ENCODE data around the gene MYH10.
"Not testable (repeated sequence)": the region's sequence is repeated elsewhere in the genome, so short reads cannot be mapped to it uniquely, and the experiment has no call there.

MYH10 gene

GRCh38 chr17:8630227-8630801 lies at the start of gene MYH10:
MYH10 (minus strand) TSS chr17:8630725; CDS start chr17:8623246, 7,479 bp downstream.
- no peak for DNase-seq

DNA sequence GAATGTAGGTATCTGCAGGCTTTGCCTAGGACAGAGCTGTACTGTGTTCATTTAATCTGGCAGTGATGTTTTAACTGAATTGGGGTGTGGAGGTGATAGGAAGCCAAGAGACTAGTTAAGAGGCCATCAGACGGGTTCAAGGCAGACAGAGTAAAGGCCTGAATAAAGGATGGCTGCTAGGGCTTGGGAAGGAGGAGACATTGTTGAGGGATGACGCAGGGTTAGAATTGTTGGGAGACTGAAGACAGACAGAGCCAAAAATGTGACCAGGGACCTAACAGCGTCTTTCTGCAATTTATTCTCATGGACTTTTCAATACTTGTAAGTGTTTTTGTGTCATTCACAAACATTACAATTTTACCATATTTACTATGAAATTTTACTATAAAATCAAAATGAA lies 48.6 kb upstream of the MYH10 start:
- DNase-seq: no peak

GRCh38 chr17:8675306-8675705 lies 44.8 kb upstream of the MYH10 start:
- no peak for DNase-seq

DNA sequence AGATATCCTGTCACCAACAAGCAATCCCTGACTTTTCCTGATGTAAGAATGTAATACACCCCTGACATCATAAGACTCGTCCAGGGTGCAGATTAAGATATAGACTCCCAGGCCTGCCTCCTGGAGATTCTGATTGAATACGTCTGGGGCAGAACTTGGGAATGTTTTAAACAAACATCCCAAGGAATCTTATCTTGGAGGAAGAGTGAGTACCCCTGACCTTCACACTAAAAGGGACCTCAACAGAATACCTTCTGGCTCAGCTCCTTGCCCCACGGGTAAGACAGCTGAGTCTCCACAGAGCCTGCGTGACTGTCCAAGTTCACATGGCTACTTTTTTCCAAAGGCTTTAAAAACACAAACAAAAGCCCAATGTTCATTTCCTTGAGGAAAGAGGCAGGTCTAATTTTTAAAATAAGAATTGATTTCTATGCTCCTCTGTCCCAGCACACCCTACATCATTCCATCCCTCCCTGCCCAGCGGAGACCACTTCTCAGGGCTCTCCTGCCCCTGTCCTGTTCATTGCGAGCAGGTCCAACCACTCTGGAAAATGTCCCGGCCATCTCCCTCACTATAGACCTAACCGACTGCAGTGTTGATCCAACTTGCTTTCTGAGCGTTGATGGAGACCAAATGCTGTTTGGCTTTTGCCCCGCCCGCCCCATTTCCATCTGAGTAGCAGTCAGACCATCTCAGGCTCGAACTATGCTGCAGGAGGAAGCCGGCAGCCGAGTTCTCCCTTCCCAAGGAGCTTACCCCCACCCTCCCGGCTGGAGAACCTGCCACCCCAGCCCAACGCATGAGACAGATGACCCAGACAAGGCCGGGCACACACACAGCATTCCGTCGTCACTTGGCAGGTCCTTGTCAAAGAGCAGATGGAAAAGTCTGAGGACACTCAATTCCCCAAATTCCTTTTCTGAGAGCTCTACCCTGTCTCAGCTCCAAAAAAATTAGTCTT lies 44.1 kb upstream of the MYH10 start:
- no peak for DNase-seq

DNA sequence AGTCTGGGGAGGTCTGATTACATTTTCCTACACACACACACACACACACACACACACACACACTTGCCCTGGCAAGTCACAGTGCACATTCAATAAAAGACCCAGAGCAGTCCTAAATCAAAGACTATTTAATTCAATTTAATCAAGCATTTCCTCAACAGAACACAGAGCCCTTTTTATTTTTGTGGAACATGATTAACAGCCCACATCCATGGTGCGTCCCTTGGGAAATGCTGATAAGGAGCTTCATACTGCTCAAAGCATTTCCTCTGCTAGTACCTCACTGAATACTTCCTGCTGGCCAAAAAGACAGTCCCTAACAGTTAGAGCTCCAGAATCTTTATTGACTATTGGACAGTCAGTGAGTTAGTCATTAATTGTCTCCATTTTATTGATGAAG lies 43.1 kb upstream of the MYH10 start:
- no peak for DNase-seq

DNA sequence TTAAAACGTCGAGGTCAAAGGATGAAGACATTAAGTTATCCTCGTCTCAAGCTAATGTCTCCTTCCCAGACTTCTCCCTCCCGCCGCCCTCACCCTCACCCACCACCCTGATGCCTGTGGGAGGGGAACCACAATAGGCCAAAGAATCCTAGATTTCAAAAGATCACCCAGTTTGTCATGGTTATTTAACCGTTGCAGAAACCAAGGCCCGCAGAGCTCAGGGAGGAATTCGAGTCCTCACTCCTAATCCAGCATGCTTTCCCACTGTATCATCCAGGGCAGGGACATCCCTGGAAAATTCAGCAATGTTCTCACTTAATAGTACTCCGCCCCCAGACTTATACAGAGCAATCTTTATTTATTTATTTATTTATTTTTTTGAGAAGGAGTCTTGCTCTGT lies 41.8 kb upstream of the MYH10 start:
- DNase-seq: no peak

DNA sequence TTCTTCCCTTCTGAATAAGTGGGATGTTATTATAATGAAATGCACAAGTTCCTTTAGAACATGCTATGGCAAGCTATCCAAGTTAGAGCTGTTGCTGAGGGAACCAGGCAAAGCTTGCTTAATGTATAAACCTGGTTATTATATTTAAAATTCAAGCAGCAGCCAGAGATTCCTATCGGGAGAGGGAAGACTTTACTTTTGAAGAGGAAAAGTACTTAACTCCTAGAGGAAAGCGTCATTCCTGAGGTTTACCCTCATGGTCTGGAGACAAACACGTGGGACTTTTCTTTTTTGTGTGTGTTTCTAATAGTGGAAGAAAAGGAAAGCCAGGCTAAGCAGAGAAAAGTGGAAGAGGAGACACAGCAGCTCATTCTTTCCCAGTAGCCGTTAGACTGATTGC lies 39.9 kb upstream of the MYH10 start:
- no peak for DNase-seq

DNA sequence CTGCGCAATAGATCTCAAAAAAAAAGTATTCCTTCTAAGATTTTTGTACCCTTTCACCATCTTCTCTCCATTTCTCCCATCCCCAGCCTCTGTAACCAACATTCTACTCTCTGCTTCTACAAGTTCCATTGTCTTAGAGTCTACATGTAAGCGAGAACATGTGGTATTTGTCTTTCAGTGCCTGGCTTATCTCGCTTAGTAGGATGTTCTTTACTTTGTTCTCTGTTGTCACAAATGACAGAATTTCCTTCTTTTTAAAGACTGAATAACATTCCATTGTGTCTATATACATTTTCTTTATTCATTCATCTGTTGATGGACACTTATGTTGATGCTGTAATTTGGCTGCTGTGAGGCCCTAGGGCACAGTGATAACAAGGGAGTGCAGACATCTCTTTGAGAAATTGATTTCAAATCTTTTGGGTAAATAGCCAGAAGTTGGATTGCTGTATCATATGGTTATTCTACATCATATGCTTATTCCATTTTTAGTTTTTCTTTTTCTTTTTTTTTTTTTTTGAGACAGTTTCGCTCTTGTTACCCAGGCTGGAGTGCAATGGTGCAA lies 37.7 kb upstream of the MYH10 start:
- DNase-seq: no peak

- DNase-seq: no peak
These were observed 36.9 kb upstream of the MYH10 start for GRCh38 chr17:8667421-8667820.

DNA sequence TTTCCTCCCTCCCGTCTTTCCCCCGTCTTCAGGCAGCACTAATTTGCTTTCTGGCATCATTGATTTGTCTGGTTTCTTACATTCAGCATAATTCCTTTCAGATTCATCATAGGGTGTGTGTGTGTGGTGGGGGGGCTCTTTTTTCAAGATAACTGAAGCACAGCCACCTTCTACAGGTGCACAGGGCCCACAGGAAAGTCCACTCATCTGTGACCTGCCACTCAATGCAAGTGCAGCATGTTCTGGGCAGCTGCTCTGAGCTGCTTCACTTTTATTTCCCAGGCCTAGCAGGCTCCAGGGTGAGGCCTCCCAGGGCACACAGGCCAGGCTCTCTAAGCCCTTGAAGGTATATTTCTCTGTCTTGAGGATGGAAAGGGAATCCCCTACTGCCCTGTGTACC lies 35.2 kb upstream of the MYH10 start:
- DNase-seq: no peak

DNA sequence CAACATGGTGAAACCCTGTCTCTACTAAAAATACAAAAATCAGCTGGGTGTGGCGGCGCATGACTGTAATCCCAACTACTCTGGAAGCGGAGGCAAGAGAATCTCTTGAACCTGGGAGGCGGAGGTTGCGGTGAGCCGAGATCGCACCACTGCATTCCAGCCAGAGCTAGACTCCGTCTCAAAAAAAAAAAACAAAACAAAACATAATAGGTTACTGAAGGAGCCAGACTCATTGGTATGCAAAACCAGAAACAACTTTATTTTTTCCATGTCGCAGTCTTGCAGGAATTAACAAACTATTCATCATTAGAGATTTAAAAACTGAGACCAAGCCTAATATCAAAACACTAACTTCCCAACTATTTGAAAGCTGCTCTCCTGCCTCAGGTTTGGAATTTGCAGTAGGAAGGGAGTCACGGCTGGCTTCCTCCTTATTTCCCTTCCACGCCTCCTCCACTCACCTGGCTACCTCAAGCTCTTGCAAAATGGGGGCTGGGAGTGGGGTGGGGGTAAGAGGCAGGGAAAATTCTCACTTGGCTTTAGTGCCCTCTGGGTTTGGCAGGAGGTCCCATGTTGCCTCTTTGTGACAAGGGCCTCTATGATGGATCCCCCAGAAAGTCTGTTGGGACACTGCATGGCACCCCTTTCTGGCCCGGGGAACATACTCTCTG lies 34.1 kb upstream of the MYH10 start:
- DNase-seq: no peak

DNA sequence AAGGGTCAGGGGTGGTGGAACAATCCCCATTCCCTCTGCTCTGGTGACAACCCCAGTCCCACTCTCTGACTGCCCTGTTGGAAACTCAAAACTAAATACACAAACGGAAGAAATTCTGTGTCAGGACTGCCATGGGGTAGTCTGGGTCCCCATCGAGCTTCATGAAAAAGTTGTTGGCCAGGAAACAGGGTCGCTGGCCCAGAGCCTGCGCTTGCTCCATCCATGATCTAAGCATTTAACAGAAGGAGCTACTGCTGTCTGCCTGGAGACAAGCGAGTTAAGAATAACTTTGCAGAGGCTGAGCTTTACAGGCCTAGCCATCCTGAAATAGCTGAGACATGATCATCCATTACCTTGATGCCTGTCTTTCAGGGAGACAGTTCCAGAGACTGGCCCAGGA lies 32.4 kb upstream of the MYH10 start:
- no peak for DNase-seq

DNA sequence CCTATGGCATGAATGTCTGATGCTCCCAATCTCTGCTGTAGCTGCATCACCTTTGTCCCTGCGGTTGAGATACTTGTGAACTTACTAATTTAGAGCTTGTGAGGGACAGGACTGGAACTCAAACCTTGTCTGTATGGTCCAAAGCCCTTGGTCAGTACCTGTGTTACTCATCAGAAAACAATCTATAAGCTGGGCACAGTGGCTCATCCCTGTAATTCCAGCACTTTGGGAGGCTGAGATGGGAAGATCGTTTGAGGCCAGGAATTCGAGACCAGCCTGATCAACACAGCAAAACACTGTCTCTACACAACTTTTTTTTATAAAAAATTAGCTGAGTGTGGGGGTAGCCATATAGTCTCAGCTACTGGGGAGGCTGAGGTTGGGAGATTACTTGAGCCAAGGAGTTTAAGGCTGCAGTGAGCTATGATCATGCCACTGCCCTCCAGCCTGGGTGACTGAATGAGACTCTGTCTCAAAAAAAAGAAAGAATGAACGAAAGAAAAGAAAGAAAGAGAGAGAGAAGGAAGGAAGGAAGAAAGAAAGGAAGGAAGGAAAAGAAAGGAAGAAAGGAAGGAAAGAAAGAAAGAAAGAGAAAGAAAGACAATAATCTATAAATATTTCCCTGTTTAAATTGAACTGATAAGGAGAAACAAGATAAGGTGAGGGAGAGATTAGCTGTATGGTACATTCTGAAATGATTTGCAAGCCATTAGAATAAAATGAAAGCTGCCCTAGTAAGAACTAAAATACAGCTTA lies 31.7 kb upstream of the MYH10 start:
- DNase-seq: no peak

DNA sequence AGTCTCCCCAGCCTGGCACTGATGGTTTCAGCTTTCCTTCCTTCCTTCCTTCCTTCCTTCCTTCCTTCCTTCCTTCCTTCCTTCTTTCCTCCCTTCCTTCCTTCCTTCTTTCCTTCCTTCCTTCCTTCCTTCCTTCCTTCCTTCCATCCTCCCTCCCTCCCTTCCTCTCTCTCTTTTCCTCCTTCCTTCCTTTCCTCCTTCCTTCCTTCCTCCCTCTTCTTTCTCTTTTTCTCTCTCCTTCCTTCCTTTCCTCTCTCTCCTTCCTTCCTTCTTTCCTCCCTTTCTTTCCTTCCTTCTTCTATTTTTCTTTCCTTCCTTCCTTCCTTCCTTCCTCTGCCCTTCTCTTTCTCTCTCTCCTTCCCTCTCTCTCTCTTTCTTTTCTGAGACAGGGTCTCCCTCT lies 30.2 kb upstream of the MYH10 start:
- not testable (repeated sequence) for DNase-seq

DNA sequence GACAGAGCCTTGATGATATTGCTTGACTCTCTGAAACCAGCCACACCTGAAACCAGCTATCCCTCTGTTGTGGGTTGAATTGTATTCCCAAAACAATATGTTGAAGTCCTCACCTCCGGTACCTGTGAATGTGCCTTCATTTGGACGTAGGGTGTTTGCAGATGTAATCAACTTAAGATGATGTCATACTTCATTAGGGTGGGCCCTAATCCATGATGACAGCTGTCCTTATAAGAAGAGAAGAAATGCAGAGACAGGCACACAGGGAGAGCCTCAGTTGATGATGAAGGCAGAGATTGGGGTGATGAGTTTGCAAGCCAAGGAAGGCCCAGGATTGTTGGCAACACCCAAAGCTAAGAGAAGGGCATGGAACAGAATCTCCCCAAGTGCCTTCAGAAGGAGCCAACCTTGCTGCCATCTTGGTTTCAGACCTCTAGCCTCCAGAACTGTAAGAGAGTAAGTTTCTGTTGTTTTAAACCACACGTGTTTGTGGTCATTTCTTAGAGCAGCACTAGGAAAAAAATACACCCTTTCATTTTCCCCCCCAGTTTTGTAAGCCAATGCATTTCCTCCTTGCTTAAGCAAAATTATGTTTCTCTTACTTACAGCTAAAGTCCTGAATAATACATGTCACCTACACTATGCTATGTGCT lies 29.4 kb upstream of the MYH10 start:
- no peak for DNase-seq

DNA sequence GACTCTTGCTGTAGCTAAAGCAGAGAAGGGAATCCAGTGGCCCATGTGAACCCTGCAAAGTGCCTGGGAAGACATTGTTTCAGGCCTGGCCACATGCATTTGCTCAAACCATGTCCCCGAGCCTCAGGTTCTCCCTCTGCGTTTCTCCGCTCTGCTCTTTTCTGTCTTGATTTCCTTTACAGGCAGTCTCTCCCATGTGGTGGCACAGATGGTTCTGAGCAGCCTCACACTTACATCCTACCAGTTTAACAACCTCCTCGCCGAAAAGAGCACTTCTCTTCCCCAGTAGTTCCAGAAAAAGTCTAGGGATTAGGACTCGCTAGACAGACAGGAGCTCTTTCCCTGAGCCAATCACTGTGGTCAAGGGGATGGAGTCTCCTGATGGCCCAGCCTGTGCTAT lies 28.3 kb upstream of the MYH10 start:
- DNase-seq: no peak

- no peak for DNase-seq
These were observed 26.2 kb upstream of the MYH10 start for GRCh38 chr17:8656693-8657092.

DNA sequence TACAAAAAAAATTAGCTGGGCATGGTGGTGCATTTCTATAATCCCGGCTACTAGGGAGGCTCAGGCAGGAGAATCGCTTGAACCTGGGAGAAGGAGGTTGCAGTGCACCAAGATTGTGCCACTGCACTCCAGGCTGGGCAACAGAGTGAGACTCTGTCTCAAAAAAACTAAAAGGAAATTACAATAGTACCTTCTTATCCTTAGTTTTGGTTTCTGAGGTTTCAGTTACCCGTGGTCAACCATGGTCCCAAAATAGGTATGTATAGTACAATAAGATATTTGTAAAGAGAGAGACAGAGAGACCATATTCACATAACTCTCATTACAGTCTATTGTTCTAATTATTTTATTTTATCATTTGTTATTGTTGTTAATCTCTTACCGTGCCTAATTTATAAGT lies 24.3 kb upstream of the MYH10 start:
- DNase-seq: no peak

- no peak for DNase-seq
These were observed 20.5 kb upstream of the MYH10 start for GRCh38 chr17:8651013-8651412.

GRCh38 chr17:8650119-8650499 lies 19.6 kb upstream of the MYH10 start:
- DNase-seq: no peak

GRCh38 chr17:8649157-8650118 lies 18.9 kb upstream of the MYH10 start:
- no peak for DNase-seq

Data from CD4-positive, alpha-beta T cell treated with Interferon gamma for 1 hour (primary cell).